ENCODE measurements around the gene DELE1.

- TF ChIP-seq EZH2 (IDR thresholded peaks at IDR 0.05; ENCODE audit: borderline replicate concordance, low read depth, low read length, poor library complexity, severe bottlenecking) = no peak
- TF ChIP-seq, protein P1, sequence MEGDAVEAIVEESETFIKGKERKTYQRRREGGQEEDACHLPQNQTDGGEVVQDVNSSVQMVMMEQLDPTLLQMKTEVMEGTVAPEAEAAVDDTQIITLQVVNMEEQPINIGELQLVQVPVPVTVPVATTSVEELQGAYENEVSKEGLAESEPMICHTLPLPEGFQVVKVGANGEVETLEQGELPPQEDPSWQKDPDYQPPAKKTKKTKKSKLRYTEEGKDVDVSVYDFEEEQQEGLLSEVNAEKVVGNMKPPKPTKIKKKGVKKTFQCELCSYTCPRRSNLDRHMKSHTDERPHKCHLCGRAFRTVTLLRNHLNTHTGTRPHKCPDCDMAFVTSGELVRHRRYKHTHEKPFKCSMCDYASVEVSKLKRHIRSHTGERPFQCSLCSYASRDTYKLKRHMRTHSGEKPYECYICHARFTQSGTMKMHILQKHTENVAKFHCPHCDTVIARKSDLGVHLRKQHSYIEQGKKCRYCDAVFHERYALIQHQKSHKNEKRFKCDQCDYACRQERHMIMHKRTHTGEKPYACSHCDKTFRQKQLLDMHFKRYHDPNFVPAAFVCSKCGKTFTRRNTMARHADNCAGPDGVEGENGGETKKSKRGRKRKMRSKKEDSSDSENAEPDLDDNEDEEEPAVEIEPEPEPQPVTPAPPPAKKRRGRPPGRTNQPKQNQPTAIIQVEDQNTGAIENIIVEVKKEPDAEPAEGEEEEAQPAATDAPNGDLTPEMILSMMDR (conservative IDR thresholded peaks at IDR 0.05; ENCODE audit: low read depth, low read length) = no peak
These were observed 20.4 kb downstream of the DELE1 start for GRCh38 chr5:141944076-141944475.
